PC-9 (cell line): ENCODE data around the gene COL5A1. TPM values are rescaled to one million over a fixed set of nuclear protein-coding genes. Genes with fewer than 3 reads are reported as not detected.

Experiments
- BruUV-seq: library from RNA; stranded (reverse); fragments of 400-500 nt; replicated peaks from 2 replicates; lab custom pipeline; 2021; lab: Mats Ljungman, UMichigan
- CTCF ChIA-PET: fragments of 300-600 bp; sonication (Branson Sonifier 250); formaldehyde crosslinking; loops from one replicate; lab custom pipeline; 2022; ENCODE audit warnings: antibody characterized with exemption; lab: Charles Lee
- POLR2A ChIA-PET: fragments of 300-600 bp; sonication (Branson Sonifier 250); formaldehyde crosslinking; loops from one replicate; lab custom pipeline; 2022; ENCODE audit warnings: antibody characterized with exemption; ENCODE audit not compliant: unreplicated experiment; lab: Charles Lee
- DNase-seq, 2 experiments: peaks; one replicate each; pipeline versions ENCODE4 v3.0.0 to v3.0.0-alpha.2; 2015 to 2022; ENCODE audit warnings: mixed read lengths in 1 of 2
- H2AFZ ChIP-seq: fragments of 200-600 bp; sonication (generic); 2 replicates; pipeline ENCODE4 v1.8.1; 2017; ENCODE audit warnings: antibody characterized with exemption
- H3F3A ChIP-seq: fragments of 200-600 bp; sonication (generic); 2 replicates; pipeline ENCODE4 v1.8.1; 2017; ENCODE audit warnings: antibody characterized with exemption, mild to moderate bottlenecking, low read depth; ENCODE audit not compliant: insufficient read depth
- H3K27ac ChIP-seq: fragments of 200-600 bp; sonication (generic); 2 replicates; pipeline ENCODE4 v1.6.1; 2016; ENCODE audit warnings: mixed run types
- H3K27me3 ChIP-seq: fragments of 200-600 bp; sonication (generic); 2 replicates; pipeline ENCODE4 v1.6.1; 2016; ENCODE audit warnings: low read depth, mixed run types; ENCODE audit not compliant: insufficient read depth
- H3K36me3 ChIP-seq: fragments of 200-600 bp; sonication (generic); 2 replicates; pipeline ENCODE4 v1.6.1; 2016; ENCODE audit warnings: low read depth, mixed run types
- H3K4me1 ChIP-seq: fragments of 200-600 bp; sonication (generic); replicated peaks from 2 replicates; pipeline ENCODE4 v1.6.1; 2016; ENCODE audit warnings: mixed run types; ENCODE audit not compliant: insufficient read depth
- H3K4me2 ChIP-seq: fragments of 200-600 bp; sonication (generic); 2 replicates; pipeline ENCODE4 v1.6.1; 2017; ENCODE audit warnings: mixed run types
- H3K4me3 ChIP-seq: fragments of 200-600 bp; sonication (generic); 2 replicates; pipeline ENCODE4 v1.6.1; 2016; ENCODE audit warnings: mixed run types
- H3K79me2 ChIP-seq: fragments of 200-600 bp; sonication (generic); 2 replicates; pipeline ENCODE4 v1.6.1; 2017; ENCODE audit warnings: low read depth, mixed run types
- H3K9me2 ChIP-seq: fragments of 200-600 bp; sonication (generic); 2 replicates; pipeline ENCODE4 v1.8.1; 2017; ENCODE audit warnings: mild to moderate bottlenecking; ENCODE audit not compliant: insufficient read depth
- H3K9me3 ChIP-seq: fragments of 200-600 bp; sonication (generic); 2 replicates; pipeline ENCODE4 v1.8.1; 2016; ENCODE audit warnings: low read depth; ENCODE audit not compliant: insufficient read depth
- H4K20me1 ChIP-seq: fragments of 200-600 bp; sonication (generic); 2 replicates; pipeline ENCODE4 v1.8.1; 2017; ENCODE audit not compliant: insufficient read depth
- EZH2 ChIP-seq: fragments of 200-600 bp; sonication (generic); IDR thresholded peaks from 2 replicates; pipeline ENCODE4 v1.8.0; 2017; ENCODE audit warnings: antibody characterized with exemption, low read depth
- intact Hi-C: fragments of 100-400 bp; cut with micrococcal nuclease; formaldehyde crosslinking; loops from one replicate; pipeline ENCODE4 v1.10.0; 2022; ENCODE audit not compliant: unreplicated experiment
- total RNA-seq: library from RNA; stranded (reverse); gene quantifications from 2 replicates; pipeline ENCODE4 v1.2.3, GENCODE V29; 2021
- TF ChIP-seq, protein P1 (sequence below): fragments of 200-600 bp; sonication (generic); conservative IDR thresholded peaks from 2 replicates; pipeline ENCODE4 v1.6.1; 2017; ENCODE audit warnings: mixed run types, antibody characterized with exemption, mild to moderate bottlenecking, moderate library complexity

Gene COL5A1
- total RNA-seq, 1 experiment from 2014 or later = 15.2 TPM

DNA sequence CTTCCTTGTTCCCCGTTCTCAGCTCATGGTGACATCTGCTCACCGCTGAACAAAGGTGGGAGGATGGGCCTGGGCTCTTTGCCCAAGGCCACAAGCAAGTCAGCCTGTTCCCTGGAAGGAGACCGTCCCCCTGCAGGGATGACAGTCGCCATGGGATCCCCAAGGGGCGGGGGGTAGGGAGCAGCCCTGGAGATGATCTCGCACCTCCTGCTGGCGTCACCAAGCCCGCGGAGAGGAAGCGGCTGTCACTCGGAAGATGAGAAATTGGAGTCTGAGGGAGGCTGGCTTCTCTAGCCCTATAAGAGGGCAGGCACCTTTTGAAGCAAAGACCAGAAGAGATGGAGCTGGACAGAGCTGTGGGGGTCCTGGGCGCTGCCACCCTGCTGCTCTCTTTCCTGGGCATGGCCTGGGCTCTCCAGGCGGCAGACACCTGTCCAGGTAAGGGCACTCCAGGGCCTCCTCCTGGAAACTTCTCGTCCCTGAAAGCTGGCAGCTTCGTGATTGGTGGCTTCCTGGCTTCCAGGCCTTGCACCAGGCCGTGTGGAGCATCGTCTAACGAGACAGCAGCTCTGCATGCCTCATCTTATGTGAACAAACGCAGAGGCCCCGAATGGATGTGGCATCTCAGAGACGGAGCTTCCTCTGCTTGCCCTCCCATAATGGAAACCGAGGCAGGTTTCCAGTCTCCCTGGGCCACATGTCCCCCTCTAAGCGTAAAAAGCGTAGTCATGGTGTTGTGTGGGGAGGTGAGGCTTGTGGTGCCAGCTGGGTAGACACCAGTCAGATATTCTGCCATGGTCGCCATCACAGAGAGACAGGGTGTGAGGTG lies 239.1 kb downstream of the COL5A1 start, which contains the start of gene FCN2:
Gene FCN2 (plus strand): TSS at position 327 of the 829 bp plus-strand sequence. CDS start 12 bp downstream, at position 339.
- no peak within 1 kb of the TSS for H2AFZ ChIP-seq
- CTCF ChIA-PET = no interaction called here

DNA sequence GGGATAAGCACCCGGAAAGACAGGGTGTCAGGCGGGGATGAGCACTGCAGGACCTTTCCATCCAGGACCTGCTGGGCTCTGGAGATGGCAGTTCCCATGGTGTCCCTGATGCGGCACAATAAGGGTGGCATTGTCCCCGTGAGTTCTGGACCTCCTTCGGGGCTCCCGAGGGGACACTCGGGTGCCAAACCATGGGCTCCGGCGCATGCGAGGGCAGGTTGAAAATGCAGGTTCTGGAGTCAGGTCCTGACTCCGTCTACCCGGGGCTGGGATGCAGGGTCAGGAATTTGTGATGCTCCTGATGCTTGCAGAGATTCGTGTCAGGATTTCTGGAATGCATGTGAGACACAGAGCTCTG lies 239.7 kb downstream of the COL5A1 start:
- Histone ChIP-seq H3K27ac (no peak overlapping the region), H3K9me3 (no peaks in the 10 kb centered on the region), H3K27me3 (peaks cover 91% of the 10 kb centered on the region), H3K4me2 (no peak overlapping the region), H3F3A (no peaks in the 10 kb centered on the region), H3K4me1 (no peaks in the 10 kb centered on the region), H3K9me2 (no peaks in the 10 kb centered on the region), H3K36me3 (no peaks in the 10 kb centered on the region), H4K20me1 (no peaks in the 10 kb centered on the region), H3K79me2 (no peaks in the 10 kb centered on the region), H2AFZ (no peak overlapping the region), H3K4me3 (no peak overlapping the region)
- TF ChIP-seq EZH2 = no peak
- intact Hi-C loops = no loop called here
- ChIA-PET CTCF (no interaction called here), POLR2A (no interaction called here)
- DNase-seq = no peak
- BruUV-seq = no TSS peak

More for the DNA sequence above, 239.1 kb downstream of the COL5A1 start, which contains the start of gene FCN2:
- Histone ChIP-seq H3K4me1 (no peaks in the 10 kb centered on the region), H4K20me1 (no peaks in the 10 kb centered on the region), H3K79me2 (no peaks in the 10 kb centered on the region), H3K9me2 (no peaks in the 10 kb centered on the region), H3K27me3 (peaks cover 85% of the 10 kb centered on the region), H3K9me3 (no peaks in the 10 kb centered on the region), H3K4me2 (no peak within 1 kb of the TSS), H3K36me3 (no peaks in the 10 kb centered on the region), H3F3A (no peaks in the 10 kb centered on the region), H3K27ac (no peak within 1 kb of the TSS), H3K4me3 (no peak within 1 kb of the TSS)
- no peak for TF ChIP-seq EZH2
- TF ChIP-seq, protein P1, sequence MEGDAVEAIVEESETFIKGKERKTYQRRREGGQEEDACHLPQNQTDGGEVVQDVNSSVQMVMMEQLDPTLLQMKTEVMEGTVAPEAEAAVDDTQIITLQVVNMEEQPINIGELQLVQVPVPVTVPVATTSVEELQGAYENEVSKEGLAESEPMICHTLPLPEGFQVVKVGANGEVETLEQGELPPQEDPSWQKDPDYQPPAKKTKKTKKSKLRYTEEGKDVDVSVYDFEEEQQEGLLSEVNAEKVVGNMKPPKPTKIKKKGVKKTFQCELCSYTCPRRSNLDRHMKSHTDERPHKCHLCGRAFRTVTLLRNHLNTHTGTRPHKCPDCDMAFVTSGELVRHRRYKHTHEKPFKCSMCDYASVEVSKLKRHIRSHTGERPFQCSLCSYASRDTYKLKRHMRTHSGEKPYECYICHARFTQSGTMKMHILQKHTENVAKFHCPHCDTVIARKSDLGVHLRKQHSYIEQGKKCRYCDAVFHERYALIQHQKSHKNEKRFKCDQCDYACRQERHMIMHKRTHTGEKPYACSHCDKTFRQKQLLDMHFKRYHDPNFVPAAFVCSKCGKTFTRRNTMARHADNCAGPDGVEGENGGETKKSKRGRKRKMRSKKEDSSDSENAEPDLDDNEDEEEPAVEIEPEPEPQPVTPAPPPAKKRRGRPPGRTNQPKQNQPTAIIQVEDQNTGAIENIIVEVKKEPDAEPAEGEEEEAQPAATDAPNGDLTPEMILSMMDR = no peak
- POLR2A ChIA-PET = no interaction called here
- intact Hi-C loops = no loop called here
- BruUV-seq = no TSS peak
- no peak for DNase-seq

DNA sequence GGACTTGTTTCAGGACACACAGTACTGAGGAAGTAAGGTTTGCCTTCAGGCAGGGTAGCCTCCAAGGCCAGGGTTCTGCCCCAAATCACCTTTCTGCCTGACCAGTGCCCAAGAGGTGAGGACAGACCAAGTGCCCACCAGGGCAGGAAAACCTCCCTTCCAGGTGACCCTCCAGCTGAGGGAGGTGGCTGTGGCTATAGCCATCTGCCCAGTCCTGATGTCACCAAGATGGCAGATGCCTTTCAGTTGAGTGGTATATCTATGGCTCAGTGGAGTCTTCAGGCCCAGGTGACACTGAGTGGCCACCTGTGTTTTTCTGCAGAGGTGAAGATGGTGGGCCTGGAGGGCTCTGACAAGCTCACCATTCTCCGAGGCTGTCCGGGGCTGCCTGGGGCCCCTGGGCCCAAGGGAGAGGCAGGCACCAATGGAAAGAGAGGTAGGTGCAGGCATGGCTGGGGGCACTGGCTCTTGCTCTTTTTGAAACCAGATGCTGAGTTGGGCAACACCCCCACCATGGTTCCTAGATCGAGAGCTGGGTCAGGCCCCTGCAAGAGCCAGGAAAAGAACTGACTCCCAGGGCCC lies 240.7 kb downstream of the COL5A1 start:
- CTCF ChIA-PET = no interaction called here

More for the DNA sequence above, 240.7 kb downstream of the COL5A1 start:
- Histone ChIP-seq H3K27me3 (peaks cover 95% of the 10 kb centered on the region), H3K9me3 (no peaks in the 10 kb centered on the region), H3K4me1 (no peaks in the 10 kb centered on the region), H3K4me3 (no peak overlapping the region), H3K9me2 (no peaks in the 10 kb centered on the region), H3F3A (no peaks in the 10 kb centered on the region), H4K20me1 (no peaks in the 10 kb centered on the region; the same call in 1 of the 2 replicates), H3K36me3 (no peaks in the 10 kb centered on the region), H2AFZ (no peak overlapping the region), H3K79me2 (no peaks in the 10 kb centered on the region), H3K4me2 (no peak overlapping the region), H3K27ac (no peak overlapping the region)
- TF ChIP-seq, protein P1 = no peak
- no peak for TF ChIP-seq EZH2
- intact Hi-C loops = no loop called here
- DNase-seq = no peak
- no TSS peak for BruUV-seq
- POLR2A ChIA-PET = no interaction called here
